GM10847 (cell line): ENCODE measurements around the gene PAPPA2.

Experiments used
- POLR2A ChIP-seq: IDR thresholded peaks from 2 replicates; pipeline ENCODE4 v1.6.1; 2011; ENCODE audit not compliant: insufficient read length; ENCODE audit errors: extremely low read depth

Gene PAPPA2, protein sequence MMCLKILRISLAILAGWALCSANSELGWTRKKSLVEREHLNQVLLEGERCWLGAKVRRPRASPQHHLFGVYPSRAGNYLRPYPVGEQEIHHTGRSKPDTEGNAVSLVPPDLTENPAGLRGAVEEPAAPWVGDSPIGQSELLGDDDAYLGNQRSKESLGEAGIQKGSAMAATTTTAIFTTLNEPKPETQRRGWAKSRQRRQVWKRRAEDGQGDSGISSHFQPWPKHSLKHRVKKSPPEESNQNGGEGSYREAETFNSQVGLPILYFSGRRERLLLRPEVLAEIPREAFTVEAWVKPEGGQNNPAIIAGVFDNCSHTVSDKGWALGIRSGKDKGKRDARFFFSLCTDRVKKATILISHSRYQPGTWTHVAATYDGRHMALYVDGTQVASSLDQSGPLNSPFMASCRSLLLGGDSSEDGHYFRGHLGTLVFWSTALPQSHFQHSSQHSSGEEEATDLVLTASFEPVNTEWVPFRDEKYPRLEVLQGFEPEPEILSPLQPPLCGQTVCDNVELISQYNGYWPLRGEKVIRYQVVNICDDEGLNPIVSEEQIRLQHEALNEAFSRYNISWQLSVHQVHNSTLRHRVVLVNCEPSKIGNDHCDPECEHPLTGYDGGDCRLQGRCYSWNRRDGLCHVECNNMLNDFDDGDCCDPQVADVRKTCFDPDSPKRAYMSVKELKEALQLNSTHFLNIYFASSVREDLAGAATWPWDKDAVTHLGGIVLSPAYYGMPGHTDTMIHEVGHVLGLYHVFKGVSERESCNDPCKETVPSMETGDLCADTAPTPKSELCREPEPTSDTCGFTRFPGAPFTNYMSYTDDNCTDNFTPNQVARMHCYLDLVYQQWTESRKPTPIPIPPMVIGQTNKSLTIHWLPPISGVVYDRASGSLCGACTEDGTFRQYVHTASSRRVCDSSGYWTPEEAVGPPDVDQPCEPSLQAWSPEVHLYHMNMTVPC (N-terminal part only)

DNA sequence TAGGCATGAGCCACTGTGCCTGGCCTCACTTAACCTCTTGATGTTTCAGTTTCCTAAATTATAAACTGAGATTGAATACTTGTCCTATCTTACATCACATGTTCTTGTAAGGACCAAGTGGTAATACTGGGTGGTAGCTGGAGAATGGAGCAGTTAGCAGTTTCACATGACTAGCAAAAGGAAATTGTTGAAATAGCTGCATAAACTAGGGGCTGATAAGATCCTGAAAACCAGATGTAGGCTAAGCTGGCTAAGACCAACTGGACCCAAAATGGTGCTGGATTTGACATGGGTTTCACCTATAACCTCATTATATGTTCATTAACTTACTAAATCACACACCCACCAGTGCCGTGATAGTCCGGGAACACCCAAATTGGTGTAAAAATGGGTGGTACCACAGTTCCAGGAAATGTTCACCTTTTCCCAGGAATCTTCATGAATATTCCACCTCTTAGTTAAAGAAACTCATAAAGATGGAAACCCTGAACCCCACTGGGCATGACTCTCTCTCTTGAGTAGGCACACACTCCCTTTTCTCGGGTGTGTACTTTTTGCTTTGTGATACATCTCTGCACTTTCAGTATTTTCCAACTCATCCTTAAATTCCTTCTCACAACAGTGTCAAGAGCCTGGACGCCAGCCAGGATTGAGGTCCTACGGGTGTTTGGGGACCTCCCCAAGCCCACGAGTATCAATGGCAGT lies at the start of gene PAPPA2:
PAPPA2 (plus strand) TSS at position 502 of the 705 bp plus-strand sequence. CDS start 93,148 bp downstream, outside the sequence.
- no peak for TF ChIP-seq POLR2A

GRCh38 chr1:176416777-176417176 lies 46.2 kb upstream of the PAPPA2 start:
- no peak for TF ChIP-seq POLR2A

- no peak for TF ChIP-seq POLR2A
Observed at GRCh38 chr1:176434234-176434633, 28.7 kb upstream of the PAPPA2 start.

DNA sequence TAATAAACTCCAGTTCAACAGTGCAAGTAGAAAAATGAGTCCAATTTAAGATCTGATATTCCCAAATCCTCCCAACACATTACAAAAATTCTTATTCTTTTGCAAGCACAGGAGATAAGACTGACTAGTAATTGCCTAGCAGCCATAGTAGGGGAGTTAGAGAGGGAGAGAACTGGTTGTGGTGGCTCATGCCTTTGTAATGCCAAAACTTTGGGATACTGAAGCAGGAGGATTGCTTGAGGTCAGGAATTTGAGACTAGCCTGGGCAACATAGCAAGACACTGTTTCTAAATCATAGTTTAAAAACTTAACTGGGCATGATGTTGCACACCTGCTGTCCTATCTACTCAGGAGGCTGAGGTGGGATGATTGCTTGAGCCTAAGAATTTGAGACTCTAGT lies 26.7 kb upstream of the PAPPA2 start:
- no peak for TF ChIP-seq POLR2A

GRCh38 chr1:176440176-176440575 lies 22.8 kb upstream of the PAPPA2 start:
- no peak for TF ChIP-seq POLR2A

GRCh38 chr1:176444286-176444685 lies 18.7 kb upstream of the PAPPA2 start:
- no peak for TF ChIP-seq POLR2A

DNA sequence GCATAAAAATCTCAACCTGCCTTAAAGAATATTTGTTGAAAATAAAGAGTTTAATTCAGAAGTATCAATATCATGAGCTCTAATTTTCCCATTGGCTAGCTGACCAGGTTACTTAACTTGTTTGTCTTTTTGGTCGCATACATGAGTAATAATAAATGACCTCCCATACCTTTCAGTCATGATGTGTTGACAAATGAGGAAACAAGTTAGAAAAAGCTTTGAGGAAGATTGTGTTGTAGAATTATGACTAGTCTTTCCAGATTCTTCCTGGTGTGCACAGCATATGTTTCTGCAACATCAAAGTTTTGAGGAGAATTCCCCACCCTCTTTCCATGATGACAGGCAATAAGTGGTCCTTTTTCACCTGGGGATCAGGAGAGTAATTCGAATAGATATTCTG lies 17.6 kb upstream of the PAPPA2 start:
- no peak for TF ChIP-seq POLR2A

DNA sequence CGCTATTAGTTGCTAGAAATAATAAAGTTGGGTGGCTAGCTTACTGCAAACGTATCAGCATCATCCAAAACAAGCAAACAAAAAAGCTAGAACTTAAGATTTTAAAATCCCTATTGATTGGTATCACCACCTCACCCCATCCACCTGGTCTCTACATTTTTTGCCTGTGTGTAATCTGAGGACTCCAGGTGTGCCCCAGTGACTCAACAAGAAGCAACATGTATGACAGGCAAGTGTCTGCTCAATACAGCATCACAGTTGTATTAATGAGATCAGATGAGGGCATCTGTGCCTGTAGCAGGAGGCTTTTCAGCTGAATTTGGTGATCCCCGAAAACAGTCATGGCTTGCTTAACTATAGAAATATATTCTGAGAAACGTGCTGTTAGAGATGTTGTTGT lies 14.6 kb upstream of the PAPPA2 start:
- no peak for TF ChIP-seq POLR2A

- TF ChIP-seq POLR2A = no peak
Observed at GRCh38 chr1:176450526-176450925, 12.4 kb upstream of the PAPPA2 start.

- no peak for TF ChIP-seq POLR2A
Observed at GRCh38 chr1:176456795-176457194, 6.2 kb upstream of the PAPPA2 start.

DNA sequence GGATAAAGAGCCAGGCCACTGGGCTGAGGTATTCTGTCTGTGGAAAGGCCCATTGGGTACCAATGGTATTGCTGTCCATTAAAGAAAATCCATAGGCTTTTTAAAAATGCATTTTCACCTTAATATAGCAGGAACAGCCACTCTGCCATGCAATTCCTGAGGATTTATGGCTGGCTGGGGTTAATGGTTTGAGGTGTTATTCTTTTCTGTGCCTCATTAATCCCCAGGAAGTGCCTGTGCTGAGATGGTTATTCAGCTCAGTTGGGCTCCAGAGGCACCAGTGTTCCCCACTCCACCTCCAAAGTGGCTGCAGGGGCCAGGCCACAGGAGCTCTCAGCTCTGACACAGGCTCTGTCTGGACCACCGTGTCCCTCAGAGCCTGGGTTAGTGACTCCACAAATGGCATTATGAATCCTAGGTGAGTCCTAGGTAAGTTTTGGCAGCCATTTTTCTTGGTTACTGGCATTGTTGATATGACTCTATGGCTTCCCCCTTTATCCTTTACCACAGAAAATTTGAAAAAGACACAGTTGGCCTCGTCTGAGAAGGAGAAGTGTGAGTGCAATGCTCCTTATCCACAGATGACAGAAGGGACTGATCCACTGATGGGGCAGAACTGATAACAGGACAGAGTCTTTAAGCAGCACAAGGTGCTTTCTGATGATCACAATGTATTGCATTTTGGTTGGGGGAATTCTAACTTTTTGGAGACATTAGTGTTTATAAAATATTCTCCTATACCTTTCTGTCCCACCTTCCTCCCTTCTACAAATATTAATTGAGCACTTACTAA lies 2.2 kb upstream of the PAPPA2 start:
- TF ChIP-seq POLR2A = no peak

DNA sequence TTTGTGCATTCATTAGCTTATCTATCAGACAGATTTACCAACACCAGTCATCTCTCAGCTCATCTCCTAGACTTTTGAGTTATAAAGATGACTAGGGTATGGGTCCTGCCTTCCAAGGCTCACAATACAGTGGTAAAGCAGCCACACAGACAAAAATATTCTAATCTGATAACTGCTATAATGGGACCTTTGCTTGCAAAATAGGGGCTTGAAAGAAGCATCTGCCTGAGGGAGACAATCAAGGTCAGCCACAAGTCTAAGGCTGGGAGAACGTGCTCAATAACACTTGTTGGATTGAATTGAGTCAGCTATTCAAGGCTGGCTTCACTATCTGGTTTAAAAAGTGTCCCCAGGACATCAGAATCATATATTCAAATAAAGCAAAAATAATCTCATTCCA lies 1.4 kb upstream of the PAPPA2 start:
- no peak for TF ChIP-seq POLR2A

- no peak for TF ChIP-seq POLR2A
Observed at GRCh38 chr1:176466514-176466913, 3.5 kb downstream of the PAPPA2 start.

DNA sequence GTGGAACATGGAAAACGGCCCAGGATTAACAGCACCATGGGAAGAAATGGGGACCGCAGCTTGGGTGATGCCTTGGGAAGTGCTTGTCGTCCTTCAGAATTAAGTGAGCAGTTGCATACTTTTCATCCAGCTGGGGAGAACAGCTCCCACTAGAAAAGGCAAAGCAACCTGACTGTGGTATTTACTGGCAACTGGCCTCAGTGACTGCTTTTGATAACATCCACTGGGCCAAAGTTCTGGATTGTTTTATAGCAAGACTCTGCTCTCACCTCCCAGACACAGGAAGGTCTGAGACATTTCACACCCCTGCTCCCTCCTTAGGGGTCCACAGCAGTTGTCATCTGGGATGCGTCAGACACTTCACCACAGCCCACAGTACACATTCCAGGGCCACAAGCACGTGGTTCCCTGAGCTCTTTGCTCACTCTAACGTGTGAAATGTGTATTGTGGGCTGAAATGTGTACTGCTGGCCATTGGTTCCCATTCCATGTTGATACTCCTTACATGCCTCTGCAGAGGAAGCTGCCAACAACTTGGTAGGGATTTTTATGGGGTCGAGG lies 6.6 kb downstream of the PAPPA2 start:
- no peak for TF ChIP-seq POLR2A

DNA sequence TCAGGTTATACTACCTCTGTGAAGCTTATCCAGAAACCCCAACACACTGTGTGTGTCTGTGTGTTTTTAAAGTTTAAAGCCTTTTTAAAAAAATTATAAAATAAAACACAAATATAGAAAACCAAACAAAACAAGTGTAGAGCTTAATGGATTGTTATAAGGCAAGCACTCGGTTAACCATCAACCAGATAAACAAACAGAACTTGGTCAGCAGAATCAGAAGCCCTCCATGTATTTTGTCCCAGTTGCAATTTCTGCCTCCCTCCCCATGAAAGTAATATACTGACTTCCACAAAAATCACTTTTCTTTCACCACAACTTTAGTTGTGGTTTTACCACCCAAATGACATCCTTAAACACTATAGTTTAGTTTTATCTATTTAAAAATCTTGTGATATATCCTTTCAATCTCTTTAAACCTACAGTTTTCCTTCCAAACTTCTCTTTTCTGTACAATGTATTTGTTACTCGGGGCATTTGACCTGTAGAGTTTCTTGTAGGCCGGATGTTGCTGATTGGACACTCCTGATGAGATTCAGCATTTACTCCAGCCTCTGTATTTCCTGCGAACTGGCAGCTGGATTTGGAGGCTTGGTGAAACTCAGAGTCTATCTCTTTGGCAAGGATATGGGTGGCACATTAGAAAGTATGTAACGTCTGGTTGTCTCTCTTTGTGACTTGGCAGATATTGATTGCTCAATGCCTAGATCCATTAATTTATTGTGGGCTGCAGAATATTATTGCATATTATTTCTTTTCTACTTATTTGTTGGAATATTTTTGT lies 8.6 kb downstream of the PAPPA2 start:
- TF ChIP-seq POLR2A = no peak
